ENCODE results near the gene FAM222B. TPM values are rescaled to one million over a fixed set of nuclear protein-coding genes. Genes with fewer than 3 reads are reported as not detected.

Gene FAM222B
- total and polyA plus RNA-seq, 9 of the 15 experiments (the other 6 are each of a cell fraction or from before 2014, with no cell fraction given) = 4.0 to 34.6 (median 7.5) TPM

DNA sequence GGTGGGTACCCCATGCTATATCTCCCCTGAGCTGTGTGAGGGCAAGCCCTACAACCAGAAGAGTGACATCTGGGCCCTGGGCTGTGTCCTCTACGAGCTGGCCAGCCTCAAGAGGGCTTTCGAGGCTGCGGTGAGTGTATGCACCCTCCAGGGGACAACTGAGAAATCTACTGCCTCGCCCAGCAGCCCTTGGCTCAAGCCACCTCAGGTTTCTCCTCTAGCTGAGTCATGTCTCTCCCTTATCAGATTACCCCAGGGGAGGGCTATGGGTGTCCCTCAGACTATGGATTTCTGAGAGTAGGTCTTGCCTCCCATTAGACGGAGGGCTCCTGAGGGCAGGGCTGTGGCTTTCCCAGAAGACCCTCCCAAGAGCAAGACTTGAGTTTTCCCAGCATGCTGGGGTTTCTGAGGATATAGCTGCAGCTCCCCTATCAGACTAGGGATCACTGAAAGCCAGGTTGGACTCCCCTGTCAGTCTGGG is 107.3 kb downstream of the FAM222B start (continued):
- TF ChIP-seq, protein P1, sequence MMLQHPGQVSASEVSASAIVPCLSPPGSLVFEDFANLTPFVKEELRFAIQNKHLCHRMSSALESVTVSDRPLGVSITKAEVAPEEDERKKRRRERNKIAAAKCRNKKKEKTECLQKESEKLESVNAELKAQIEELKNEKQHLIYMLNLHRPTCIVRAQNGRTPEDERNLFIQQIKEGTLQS (IDR thresholded peaks at IDR 0.05) = peak; percentile 90
- TF ChIP-seq, protein P1 (CRISPR knock-in tag; conservative IDR thresholded peaks at IDR 0.05) = peak; percentile 80
- TF ChIP-seq ZSCAN32 (CRISPR knock-in tag; IDR thresholded peaks at IDR 0.05) (no peak), NFATC3 (IDR thresholded peaks at IDR 0.05) (no peak), SAFB (IDR thresholded peaks at IDR 0.05; ENCODE audit: borderline replicate concordance, low read depth, low read length) (no peak), ZNF140 (CRISPR knock-in tag; IDR thresholded peaks at IDR 0.05) (no peak), ZNF445 (CRISPR knock-in tag; IDR thresholded peaks at IDR 0.05; ENCODE audit: low read depth) (no peak), SMAD3 (CRISPR knock-in tag; conservative IDR thresholded peaks at IDR 0.05) (no peak), HDAC1 (IDR thresholded peaks at IDR 0.05) (peak in 1 of 2 experiments; percentile 33; a peak in 1 of 4 replicates), TOE1 (IDR thresholded peaks at IDR 0.05; ENCODE audit: borderline replicate concordance) (peak; percentile 45; the same call in 1 of the 2 replicates), TOE1 (CRISPR knock-in tag; IDR thresholded peaks at IDR 0.05; ENCODE audit: borderline replicate concordance, low read depth) (no peak), GATAD2B (IDR thresholded peaks at IDR 0.05; ENCODE audit: borderline replicate concordance) (0 out of 2 replicates have a peak, but pooled peaks have one; percentile 32), C11orf30 (IDR thresholded peaks at IDR 0.05; ENCODE audit: low read depth) (peak; percentile 93), ATF1 (CRISPR knock-in tag; IDR thresholded peaks at IDR 0.05) (no peak), ATF1 (tag; IDR thresholded peaks at IDR 0.05) (peak; percentile 56; the same call in 1 of the 2 replicates), MEF2A (IDR thresholded peaks at IDR 0.05; ENCODE audit: control insufficient read depth, low read depth, low read length) (no peak), POLR2G (IDR thresholded peaks at IDR 0.05; ENCODE audit: low read depth, low read length) (no peak), GABPB1 (CRISPR knock-in tag; IDR thresholded peaks at IDR 0.05) (no peak), PTTG1 (tag; IDR thresholded peaks at IDR 0.05; ENCODE audit: low read depth) (no peak), GABPA (tag; conservative IDR thresholded peaks at IDR 0.05; ENCODE audit: low read depth) (no peak), SMARCA5 (IDR thresholded peaks at IDR 0.05) (no peak), ZNF785 (CRISPR knock-in tag; IDR thresholded peaks at IDR 0.05) (no peak), NFRKB (IDR thresholded peaks at IDR 0.05; ENCODE audit: low read depth) (no peak)
- TF ChIP-seq, protein P2, sequence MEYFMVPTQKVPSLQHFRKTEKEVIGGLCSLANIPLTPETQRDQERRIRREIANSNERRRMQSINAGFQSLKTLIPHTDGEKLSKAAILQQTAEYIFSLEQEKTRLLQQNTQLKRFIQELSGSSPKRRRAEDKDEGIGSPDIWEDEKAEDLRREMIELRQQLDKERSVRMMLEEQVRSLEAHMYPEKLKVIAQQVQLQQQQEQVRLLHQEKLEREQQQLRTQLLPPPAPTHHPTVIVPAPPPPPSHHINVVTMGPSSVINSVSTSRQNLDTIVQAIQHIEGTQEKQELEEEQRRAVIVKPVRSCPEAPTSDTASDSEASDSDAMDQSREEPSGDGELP (CRISPR knock-in tag; IDR thresholded peaks at IDR 0.05; ENCODE audit: borderline replicate concordance) = peak; percentile 58; the same call in 1 of the 2 replicates
- TF ChIP-seq, protein P3, sequence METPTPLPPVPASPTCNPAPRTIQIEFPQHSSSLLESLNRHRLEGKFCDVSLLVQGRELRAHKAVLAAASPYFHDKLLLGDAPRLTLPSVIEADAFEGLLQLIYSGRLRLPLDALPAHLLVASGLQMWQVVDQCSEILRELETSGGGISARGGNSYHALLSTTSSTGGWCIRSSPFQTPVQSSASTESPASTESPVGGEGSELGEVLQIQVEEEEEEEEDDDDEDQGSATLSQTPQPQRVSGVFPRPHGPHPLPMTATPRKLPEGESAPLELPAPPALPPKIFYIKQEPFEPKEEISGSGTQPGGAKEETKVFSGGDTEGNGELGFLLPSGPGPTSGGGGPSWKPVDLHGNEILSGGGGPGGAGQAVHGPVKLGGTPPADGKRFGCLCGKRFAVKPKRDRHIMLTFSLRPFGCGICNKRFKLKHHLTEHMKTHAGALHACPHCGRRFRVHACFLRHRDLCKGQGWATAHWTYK (CRISPR knock-in tag; IDR thresholded peaks at IDR 0.05) = peak; percentile 76; the same call in 1 of the 2 replicates
- TF ChIP-seq, protein P4, sequence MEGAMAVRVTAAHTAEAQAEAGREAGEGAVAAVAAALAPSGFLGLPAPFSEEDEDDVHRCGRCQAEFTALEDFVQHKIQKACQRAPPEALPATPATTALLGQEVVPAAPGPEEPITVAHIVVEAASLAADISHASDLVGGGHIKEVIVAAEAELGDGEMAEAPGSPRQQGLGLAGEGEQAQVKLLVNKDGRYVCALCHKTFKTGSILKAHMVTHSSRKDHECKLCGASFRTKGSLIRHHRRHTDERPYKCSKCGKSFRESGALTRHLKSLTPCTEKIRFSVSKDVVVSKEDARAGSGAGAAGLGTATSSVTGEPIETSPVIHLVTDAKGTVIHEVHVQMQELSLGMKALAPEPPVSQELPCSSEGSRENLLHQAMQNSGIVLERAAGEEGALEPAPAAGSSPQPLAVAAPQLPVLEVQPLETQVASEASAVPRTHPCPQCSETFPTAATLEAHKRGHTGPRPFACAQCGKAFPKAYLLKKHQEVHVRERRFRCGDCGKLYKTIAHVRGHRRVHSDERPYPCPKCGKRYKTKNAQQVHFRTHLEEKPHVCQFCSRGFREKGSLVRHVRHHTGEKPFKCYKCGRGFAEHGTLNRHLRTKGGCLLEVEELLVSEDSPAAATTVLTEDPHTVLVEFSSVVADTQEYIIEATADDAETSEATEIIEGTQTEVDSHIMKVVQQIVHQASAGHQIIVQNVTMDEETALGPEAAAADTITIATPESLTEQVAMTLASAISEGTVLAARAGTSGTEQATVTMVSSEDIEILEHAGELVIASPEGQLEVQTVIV (CRISPR knock-in tag; IDR thresholded peaks at IDR 0.05; ENCODE audit: borderline replicate concordance) = no peak

All from K562 (cell line).